H7 (cell line): ENCODE results near the gene PTH2. TPM values are rescaled to one million over a fixed set of nuclear protein-coding genes. Genes with fewer than 3 reads are reported as not detected.

ENCODE experiments used
- DNase-seq: peaks from one replicate; pipeline ENCODE4 v3.0.0; 2012
- H3K27me3 ChIP-seq: 2 replicates; pipeline ENCODE4 v1.6.0; 2011; ENCODE audit warnings: mild to moderate bottlenecking, low read length; ENCODE audit not compliant: control insufficient read depth, insufficient read depth
- H3K36me3 ChIP-seq: replicated peaks from 2 replicates; pipeline ENCODE4 v1.5.1; 2011; ENCODE audit warnings: low read length; ENCODE audit not compliant: control insufficient read depth, insufficient read depth
- H3K4me3 ChIP-seq: 2 replicates; pipeline ENCODE4 v1.5.1; 2011; ENCODE audit warnings: low read depth, mild to moderate bottlenecking, control low read depth, low read length, moderate library complexity; ENCODE audit not compliant: insufficient read depth
- total RNA-seq: library from RNA; depleted of rRNA; stranded (reverse); fragments of >200 nt; shearing (Covaris generic); gene quantifications from 2 replicates; pipeline ENCODE4 v1.2.3, GENCODE V29; 2014

Gene PTH2
- total RNA-seq, 1 experiment from 2014 or later: not detected

DNA sequence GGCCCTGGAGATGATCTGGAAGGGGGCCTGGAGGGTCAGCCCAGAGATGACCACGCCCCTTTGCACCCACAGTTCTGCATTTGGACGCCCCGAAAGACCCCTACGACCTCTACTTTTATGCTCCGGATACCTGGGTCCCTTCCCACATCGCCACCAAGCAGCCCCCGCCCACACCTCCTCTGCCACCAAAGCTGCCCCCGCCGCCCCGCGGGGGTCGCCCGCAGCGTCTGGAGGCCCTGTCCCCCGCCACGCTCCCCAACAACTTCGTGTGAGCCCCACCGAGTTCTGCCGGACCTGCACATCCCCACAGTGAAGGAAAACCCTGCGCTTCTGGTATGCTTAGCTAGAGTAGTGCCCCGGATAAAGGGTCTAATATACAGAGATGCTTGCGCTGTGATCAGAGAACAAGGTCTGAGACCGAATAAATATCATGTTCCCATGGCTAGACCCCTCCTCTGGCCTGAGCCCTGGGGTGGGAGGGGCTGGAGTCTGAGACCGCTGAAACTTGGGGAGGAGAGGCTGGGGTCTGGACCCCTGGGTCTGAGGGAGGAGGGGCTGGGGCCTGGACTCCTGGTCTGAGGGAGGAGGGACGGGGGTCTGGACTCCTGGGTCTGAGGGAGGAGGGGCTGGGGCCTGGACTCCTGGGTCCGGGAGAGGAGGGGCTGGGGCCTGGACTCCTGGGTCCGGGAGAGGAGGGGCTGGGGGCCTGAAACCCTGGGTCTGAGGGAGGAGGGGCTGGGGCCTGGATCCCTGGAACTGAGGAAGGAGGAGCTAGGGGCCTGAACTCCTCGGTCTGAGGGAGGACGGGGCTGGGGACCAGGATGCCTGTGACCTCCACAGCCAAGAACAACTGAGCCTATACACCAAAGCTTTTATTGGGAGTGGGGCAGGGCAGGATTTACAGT is 5.6 kb upstream of the PTH2 start:
- H3K27me3 ChIP-seq: peaks cover 97% of the 10 kb centered on the region
- H3K4me3 ChIP-seq: peak overlapping the region; percentile 49
- H3K36me3 ChIP-seq: no peaks in the 10 kb centered on the region
- DNase-seq: peak; percentile 73

DNA sequence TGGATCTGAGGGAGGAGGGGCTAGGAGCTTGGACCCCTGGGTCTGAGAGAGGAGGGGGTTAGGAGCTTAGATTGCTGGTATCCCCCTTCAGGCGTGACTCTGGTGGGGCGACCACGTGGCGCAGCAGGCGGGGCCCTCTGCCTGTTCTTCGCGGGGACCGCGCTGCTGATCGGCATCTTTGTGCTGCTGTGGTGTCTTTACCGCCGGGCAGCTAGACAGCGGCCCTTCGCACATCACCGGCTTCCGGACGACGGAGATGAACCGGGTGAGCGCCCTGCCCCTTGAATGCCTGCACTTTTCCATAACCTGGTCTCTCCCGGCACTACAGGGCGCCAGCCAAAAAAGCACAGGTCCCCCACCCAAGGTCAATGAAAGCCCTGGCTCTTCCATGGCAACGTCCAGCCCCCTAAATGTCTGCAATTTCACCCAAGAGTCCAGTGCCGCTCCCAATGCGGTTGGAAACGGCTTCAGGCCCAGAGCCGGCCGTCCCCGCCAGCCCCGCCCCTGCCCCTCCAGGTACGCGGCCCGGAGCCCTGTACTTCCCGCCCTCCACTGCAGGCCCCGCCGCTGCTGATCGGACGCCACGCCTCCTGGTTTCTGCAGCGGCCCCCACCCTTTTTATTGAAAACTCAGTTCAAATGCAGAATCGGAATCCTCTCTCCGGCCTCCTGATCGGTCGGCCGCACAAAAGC is 4.8 kb upstream of the PTH2 start:
- no peaks in the 10 kb centered on the region for H3K36me3 ChIP-seq
- DNase-seq: peak; percentile 92
- peaks cover 97% of the 10 kb centered on the region for H3K27me3 ChIP-seq
- H3K4me3 ChIP-seq: peak overlapping the region; percentile 49

DNA sequence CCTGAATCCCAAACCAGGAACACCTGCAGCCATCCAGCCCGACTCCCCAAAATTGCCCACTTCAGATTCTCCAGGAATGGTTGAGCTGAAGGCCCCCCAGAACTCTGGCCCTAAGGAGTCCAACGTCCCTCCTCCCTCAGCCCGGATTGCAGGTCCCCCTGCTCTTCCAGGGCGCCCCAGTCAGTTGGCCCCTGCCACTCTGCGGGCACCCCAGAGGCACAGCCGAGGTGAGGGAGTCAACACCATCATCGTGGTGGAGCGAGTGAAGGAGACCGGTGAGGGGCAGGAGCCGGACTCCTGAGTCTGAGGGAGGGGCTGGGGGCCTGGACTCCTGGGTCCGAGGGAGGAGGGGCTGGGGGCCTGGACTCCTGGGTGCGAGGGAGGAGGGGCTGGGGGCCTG is 4.1 kb upstream of the PTH2 start:
- no peak for DNase-seq
- no peaks in the 10 kb centered on the region for H3K36me3 ChIP-seq
- peaks cover 97% of the 10 kb centered on the region for H3K27me3 ChIP-seq
- no peak overlapping the region for H3K4me3 ChIP-seq

DNA sequence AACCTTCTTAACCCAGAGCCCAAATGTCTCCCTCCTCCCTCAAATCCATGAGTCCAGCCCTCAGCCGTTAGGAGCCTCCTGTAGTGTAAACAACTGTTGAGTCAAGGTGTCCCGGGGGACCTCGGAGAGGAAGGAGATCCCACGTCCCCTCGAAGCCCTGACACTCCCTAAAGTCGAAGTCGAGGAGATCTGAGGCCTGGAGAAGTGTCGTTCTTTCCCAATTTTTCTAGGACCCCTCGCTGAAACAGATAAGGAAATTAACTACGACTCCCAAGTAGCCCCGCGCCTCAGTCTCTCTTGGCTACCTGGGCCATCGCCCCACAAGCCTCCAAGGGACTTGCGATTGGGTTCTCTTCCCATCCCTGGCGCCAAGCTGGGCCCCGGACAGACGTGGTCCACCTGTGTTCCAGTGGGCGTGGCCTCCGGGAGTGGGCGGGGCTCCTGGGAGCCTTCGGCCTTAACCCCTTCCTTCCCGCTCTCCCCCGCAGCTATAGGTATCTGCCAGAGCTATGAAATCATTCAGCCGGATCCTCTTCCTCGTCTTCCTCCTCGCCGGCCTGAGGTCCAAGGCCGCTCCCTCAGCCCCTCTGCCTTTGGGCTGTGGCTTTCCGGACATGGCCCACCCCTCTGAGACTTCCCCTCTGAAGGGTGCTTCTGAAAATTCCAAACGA is 2.8 kb upstream of the PTH2 start:
- Histone ChIP-seq H3K27me3 (peaks cover 97% of the 10 kb centered on the region), H3K4me3 (peak overlapping the region; percentile 4; the same call in 1 of the 2 replicates), H3K36me3 (no peaks in the 10 kb centered on the region)
- peak; percentile 96 for DNase-seq

DNA sequence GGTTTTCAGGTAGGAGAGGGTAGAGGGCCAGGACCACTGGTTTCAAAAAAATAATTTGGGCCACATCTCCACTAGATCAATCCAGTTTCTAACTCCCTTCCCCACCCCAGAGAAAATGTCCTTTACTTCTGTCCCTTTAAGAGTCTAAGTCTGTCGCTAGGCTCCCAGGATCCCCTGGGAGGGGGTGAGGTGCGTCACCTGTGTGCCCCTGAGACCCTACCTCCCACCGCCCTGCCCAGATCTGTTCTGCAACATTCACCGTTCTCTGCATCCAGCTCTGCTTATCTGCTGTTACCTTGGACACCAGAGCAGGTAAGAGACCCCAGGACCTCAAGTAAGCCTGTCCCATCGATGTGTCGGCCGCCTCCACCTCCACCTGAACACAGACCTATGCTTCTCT is 1.9 kb upstream of the PTH2 start, which contains the start of gene GFY:
TSS of gene GFY (plus strand) at position 211 of the 400 bp plus-strand sequence. CDS start 1,043 bp downstream, outside the sequence.
- Histone ChIP-seq H3K4me3 (peak within 1 kb of the TSS; percentile 4; the same call in 1 of the 2 replicates), H3K36me3 (no peaks in the 10 kb centered on the region), H3K27me3 (peaks cover 89% of the 10 kb centered on the region)
- DNase-seq: no peak

DNA sequence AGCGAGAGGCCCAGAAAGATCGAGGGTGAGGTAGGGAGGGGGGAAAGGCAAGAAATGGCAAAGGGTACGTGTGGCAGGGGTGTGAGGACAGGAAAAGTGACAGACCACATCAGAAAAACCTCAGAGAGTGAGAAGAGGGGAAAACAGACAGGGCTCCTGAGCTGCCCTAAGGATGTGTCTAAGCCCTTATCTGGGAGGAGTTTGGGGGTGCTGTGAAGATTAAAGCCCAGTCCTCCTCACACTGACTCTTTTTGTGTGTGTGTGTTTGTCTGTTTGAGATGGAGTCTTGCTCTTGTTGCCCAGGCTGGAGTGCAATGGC is 703 bp upstream of the PTH2 start:
- H3K27me3 ChIP-seq: peaks cover 80% of the 10 kb centered on the region
- no peak overlapping the region for H3K4me3 ChIP-seq

DNA sequence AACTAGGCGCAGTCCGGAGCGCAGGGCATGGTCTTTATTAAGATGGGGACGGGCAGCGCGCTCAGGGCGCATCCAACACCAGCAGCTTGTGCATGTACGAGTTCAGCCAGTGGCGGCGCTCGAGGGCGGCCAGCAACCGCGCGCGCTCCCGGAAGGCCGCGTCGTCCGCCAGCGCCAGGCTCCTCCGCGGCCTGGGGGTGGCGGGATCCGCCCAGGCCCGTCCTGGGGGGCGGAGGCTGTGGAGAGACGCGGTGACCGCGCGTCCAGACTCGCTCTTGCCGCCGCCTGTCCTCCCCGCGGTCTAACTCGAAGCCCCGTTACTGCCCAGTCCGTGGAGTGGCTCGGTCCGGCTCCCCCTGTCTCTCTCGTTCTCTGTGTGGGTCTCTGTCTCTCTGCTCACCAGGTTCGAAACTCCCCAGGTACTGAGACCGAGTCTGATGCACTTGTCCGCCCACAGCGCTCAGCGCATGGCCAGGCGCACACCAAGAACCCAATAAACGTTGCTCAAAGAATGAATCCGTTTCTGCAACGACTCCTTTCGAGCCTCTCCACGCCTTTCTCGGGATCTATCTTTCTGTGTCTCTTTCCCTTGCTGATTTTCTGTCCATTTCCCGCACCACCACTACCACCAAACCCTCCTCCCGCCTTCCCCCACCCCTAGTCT is 702 bp downstream of the PTH2 start:
- H3K27me3 ChIP-seq: peaks cover 69% of the 10 kb centered on the region
- H3K4me3 ChIP-seq: peak overlapping the region; percentile 44
- peak; percentile 92 for DNase-seq
- no peaks in the 10 kb centered on the region for H3K36me3 ChIP-seq

More for the DNA sequence above, 703 bp upstream of the PTH2 start:
- no peak for DNase-seq
- H3K36me3 ChIP-seq: no peaks in the 10 kb centered on the region

DNA sequence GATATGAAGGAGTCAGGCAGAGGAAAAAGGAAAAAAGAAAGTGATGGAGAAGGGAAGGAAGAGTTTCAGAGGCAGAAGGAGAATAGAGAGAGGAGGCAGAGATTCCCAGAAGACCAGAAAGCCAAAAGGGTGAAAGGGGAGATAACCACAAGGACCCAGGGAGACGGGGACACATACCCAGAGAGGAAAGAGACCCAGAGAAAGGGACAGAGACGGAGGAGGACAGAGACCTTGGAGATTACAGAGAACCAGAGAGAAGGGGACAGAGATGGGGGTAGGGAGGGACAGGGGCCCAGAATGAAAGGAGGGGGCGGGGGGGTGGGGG is 1.4 kb downstream of the PTH2 start:
- Histone ChIP-seq H3K27me3 (peaks cover 62% of the 10 kb centered on the region), H3K36me3 (no peaks in the 10 kb centered on the region), H3K4me3 (no peak overlapping the region)

DNA sequence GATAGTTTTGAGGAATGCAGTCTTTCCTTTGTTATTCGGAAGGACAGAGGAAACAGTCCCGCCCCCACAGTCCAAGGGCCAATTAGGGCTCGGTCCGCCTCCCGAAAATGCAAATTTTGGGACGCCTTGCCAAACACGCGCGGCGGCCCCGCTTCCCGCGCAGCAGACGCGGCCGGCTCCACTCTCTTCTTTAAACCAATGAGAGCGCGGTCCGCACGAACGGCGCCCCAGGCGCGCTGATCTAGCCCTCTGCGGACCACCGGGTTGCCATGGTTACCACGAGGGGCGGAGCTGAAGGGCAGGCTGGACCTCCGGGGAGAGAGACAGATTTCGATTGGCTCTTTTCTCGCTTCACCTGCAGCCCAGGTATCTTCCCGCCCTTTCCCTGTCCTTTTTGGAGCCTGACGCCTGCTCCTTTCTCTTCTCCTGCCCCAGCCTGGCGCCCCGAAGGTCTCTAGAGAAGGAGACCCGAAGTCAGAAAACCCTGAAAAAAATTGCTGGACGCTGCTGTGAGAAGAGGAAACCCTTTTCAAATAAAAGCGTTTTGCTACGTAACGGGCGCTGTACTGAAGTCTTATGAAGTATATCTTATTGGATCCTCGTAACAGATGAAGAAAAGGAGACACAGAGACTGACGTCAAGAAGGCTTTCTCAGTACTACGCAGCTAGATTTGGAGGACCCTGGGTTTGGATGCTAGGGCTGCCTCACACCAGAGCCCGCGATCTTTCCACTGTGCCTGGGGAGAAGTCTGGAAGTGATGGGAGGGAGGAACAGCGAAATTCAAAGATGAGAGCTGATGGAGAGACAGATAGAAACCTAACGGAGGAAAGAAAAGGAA is 2.0 kb downstream of the PTH2 start:
- Histone ChIP-seq H3K36me3 (no peaks in the 10 kb centered on the region), H3K4me3 (peak overlapping the region; percentile 19; the same call in 1 of the 2 replicates), H3K27me3 (peaks cover 58% of the 10 kb centered on the region)
- DNase-seq: peak; percentile 99

More for the DNA sequence above, 1.4 kb downstream of the PTH2 start:
- DNase-seq: peak; percentile 26

DNA sequence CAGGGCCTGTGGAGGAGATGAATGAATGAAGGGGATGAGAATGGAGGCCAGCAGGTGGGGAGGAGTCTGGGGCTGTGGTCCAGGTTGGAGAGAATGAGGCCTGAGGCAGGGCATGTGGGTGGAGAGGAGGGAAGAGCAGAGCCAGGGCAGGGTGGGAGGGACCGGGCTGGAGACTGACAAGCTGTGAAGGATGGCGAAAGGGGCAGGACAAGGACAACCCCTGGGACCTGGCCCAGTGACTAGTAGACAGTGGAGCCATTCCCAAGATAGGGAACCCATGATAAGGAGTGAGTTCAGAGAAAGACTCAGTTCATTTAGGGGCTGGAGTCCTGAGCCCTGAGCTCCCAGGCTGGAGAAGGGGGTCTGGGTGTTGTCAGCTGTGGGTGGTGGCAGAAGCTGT is 3.0 kb downstream of the PTH2 start:
- Histone ChIP-seq H3K36me3 (no peaks in the 10 kb centered on the region), H3K27me3 (peaks cover 48% of the 10 kb centered on the region), H3K4me3 (no peak overlapping the region)
- DNase-seq: no peak

DNA sequence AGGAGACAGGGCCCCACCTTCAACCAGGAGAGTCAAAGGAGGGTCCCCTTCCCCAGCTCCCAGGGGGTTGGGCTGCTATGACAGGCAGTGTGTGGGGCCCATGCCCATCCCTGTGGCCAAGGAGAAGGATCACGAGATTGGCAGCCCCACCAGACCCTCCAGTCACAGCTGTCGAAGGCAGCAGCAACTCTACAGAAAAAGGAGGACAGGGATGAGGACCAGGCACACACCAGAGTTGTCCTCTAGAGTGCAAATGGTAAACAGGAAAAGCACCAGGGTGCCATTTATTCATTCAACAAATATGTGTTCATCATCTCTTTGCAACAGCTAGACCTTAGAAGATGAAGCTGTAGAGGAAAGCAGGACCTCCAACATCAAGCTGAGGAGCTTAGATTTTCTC is 4.1 kb downstream of the PTH2 start:
- no peak overlapping the region for H3K4me3 ChIP-seq
- no peaks in the 10 kb centered on the region for H3K36me3 ChIP-seq
- DNase-seq: no peak
- H3K27me3 ChIP-seq: peaks cover 37% of the 10 kb centered on the region

DNA sequence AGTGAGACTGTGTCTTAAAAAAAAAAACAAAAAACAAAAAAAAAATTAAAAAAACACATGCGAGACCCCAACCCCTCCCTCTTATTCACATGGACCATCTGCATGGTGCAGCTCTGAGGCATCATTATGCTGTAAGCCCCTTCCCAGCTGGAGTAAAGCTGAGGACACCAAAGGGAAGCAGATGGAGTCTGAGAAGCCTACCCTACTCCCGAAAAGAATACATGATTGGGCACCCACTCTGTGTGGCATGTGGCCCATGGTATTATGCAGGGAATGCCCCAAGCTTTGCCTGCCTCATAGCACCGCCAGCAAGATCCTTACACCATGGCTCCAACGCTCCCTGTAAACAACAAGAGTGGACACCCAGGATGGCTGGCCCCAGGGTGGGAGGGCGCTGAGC is 4.7 kb downstream of the PTH2 start:
- no peak overlapping the region for H3K4me3 ChIP-seq
- H3K27me3 ChIP-seq: peaks cover 31% of the 10 kb centered on the region
- DNase-seq: no peak
- no peaks in the 10 kb centered on the region for H3K36me3 ChIP-seq

DNA sequence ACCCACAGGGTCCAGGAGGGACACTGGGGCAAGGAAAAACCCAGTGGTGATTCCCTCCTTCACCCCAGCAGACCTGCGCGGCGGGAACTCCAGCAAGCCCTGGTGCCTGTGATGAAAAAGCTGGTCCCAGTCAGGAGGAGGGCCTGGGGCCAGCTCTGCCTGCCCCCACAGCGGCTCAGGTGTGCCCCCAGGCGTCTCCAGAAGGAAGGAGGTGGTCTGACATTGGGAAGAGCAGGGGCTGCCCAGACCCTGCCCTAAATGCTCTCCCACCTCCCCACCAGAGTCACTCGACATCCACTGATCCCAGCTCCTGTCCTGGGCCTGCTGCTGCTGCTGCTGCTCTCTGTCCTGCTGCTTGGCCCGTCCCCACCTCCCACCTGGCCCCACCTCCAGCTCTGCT is 6.2 kb downstream of the PTH2 start:
- peak; percentile 88 for DNase-seq
- Histone ChIP-seq H3K27me3 (peaks cover 16% of the 10 kb centered on the region), H3K36me3 (no peaks in the 10 kb centered on the region), H3K4me3 (no peak overlapping the region)
